HepG2 (cell line): ENCODE data around the gene EPB41L2. TPM values are rescaled to one million over a fixed set of nuclear protein-coding genes. Genes with fewer than 3 reads are reported as not detected.

Experiments
- CENPX ChIP-seq: sonication (generic); formaldehyde crosslinking; IDR thresholded peaks from 2 replicates; pipeline ENCODE4 v1.9.0; 2021; ENCODE audit warnings: mild to moderate bottlenecking, missing genetic modification reagents, moderate library complexity
- HDAC6 ChIP-seq: fragments of 200-600 bp; sonication (generic); IDR thresholded peaks from 2 replicates; pipeline ENCODE4 v1.7.0; 2017; ENCODE audit warnings: mild to moderate bottlenecking, antibody characterized with exemption, low read length, low read depth
- MLLT10 ChIP-seq: sonication (generic); formaldehyde crosslinking; IDR thresholded peaks from 2 replicates; pipeline ENCODE4 v1.4.0; 2020; ENCODE audit warnings: missing genetic modification reagents
- POLR2AphosphoS5 ChIP-seq: IDR thresholded peaks from 2 replicates; pipeline ENCODE4 v1.6.1; 2012; ENCODE audit warnings: low read depth, low read length
- SUZ12 ChIP-seq: fragments of 150-350 bp; IDR thresholded peaks from 2 replicates; pipeline ENCODE4 v1.6.1; 2014; ENCODE audit warnings: low read depth, low read length
- ZEB1 ChIP-seq: IDR thresholded peaks from 2 replicates; pipeline ENCODE4 v1.6.1; 2012; ENCODE audit warnings: mild to moderate bottlenecking, low read depth, inconsistent platforms; ENCODE audit not compliant: insufficient replicate concordance
- ZFP1 ChIP-seq: IDR thresholded peaks from 2 replicates; pipeline ENCODE4 v1.6.1; 2016
- ZFP37 ChIP-seq: sonication (generic); formaldehyde crosslinking; IDR thresholded peaks from 2 replicates; pipeline ENCODE4 v1.4.0; 2020; ENCODE audit warnings: missing genetic modification reagents, borderline replicate concordance
- ZFP62 ChIP-seq: sonication (generic); formaldehyde crosslinking; IDR thresholded peaks from 2 replicates; pipeline ENCODE4 v1.4.0; 2020; ENCODE audit warnings: missing genetic modification reagents
- ZNF430 ChIP-seq: sonication (generic); formaldehyde crosslinking; IDR thresholded peaks from 2 replicates; pipeline ENCODE4 v1.9.0; 2021; ENCODE audit warnings: mild to moderate bottlenecking, missing genetic modification reagents
- polyA plus RNA-seq, 8 experiments: library from polyadenylated mRNA; depleted of rRNA in 3 of 8; stranded (reverse) in 7 of 8; unstranded in 1 of 8; fragments of >200 nt; fragmentation: Illumina TruSeq in 4 of 8; extraction: Trizol in 4 of 8; gene quantifications; 2 replicates each; pipeline versions ENCODE4 v1.2.1 to v1.2.3, GENCODE V29; 2011 to 2016; ENCODE audit warnings: low read depth in 4 of 8, missing spikeins in 1 of 8, mixed read lengths in 1 of 8; ENCODE audit not compliant: insufficient read depth in 1 of 8
- total RNA-seq, 5 experiments: library from RNA; depleted of rRNA; stranded (reverse); fragments of >200 nt; fragmentation: Illumina TruSeq; extraction: Trizol; gene quantifications; 2 replicates each; pipeline ENCODE4 v1.2.3, GENCODE V29; 2016; ENCODE audit warnings: low read depth in 1 of 5
- TF ChIP-seq, protein P1 (sequence below): sonication (generic); formaldehyde crosslinking; IDR thresholded peaks from 2 replicates; pipeline ENCODE4 v1.5.0; 2020; ENCODE audit warnings: mild to moderate bottlenecking, missing genetic modification reagents, borderline replicate concordance
- TF ChIP-seq, protein P2 (sequence below): sonication (generic); formaldehyde crosslinking; IDR thresholded peaks from 2 replicates; pipeline ENCODE4 v1.5.1; 2020; ENCODE audit warnings: missing genetic modification reagents, mild to moderate bottlenecking, borderline replicate concordance
- TF ChIP-seq, protein P3 (sequence below): IDR thresholded peaks from 2 replicates; pipeline ENCODE4 v1.6.1; 2012; ENCODE audit warnings: low read length, improper control_type of control experiment
- TF ChIP-seq, protein P4 (sequence below): sonication (generic); formaldehyde crosslinking; IDR thresholded peaks from 2 replicates; pipeline ENCODE4 v1.4.0; 2020; ENCODE audit warnings: missing genetic modification reagents

EPB41L2 gene
- total and polyA plus RNA-seq, 2 of the 13 experiments (the other 11 are each of a cell fraction or from before 2014, with no cell fraction given) = 41.7 to 56.4 TPM

DNA sequence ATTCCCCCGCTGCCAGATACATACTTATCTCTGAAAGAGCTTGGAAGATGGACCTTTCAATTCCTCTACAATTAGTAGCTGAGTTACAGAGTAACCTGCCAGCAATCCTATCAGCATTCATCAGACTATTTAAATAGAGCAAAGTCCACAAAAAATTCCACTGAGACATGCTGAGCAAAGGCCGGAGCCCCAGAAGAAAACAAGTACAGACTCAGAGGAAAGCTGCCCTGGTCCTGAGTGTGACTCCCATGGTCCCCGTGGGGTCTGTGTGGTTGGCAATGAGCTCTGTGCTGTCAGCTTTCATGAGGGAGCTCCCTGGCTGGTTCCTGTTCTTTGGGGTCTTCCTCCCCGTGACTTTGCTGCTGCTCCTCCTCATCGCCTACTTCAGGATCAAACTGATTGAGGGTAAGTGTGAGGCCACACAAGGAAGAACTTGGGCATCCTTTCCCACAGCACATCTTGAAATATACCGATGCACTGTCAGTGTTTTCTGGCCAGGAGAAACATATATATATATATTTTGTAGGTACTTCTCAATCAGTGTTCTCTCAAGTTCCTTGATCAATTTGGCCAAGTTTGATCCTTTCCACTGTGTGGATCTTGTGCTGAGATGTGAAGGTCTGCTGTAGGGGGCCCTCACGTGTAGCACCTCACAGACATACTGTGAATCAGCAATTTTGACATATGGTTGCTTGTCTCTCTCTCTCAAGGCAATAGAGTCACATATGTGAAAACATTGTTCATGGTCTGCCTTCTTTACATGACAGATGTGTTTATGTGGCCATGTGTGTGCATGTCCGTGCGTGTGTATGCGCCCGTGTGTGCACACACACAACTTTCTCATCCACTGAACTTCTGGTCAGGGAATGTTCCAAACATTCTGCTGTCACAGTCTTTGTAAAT lies 235.5 kb downstream of the EPB41L2 start, which contains the start of gene SMLR1 (continued):
- TF ChIP-seq, protein P1, sequence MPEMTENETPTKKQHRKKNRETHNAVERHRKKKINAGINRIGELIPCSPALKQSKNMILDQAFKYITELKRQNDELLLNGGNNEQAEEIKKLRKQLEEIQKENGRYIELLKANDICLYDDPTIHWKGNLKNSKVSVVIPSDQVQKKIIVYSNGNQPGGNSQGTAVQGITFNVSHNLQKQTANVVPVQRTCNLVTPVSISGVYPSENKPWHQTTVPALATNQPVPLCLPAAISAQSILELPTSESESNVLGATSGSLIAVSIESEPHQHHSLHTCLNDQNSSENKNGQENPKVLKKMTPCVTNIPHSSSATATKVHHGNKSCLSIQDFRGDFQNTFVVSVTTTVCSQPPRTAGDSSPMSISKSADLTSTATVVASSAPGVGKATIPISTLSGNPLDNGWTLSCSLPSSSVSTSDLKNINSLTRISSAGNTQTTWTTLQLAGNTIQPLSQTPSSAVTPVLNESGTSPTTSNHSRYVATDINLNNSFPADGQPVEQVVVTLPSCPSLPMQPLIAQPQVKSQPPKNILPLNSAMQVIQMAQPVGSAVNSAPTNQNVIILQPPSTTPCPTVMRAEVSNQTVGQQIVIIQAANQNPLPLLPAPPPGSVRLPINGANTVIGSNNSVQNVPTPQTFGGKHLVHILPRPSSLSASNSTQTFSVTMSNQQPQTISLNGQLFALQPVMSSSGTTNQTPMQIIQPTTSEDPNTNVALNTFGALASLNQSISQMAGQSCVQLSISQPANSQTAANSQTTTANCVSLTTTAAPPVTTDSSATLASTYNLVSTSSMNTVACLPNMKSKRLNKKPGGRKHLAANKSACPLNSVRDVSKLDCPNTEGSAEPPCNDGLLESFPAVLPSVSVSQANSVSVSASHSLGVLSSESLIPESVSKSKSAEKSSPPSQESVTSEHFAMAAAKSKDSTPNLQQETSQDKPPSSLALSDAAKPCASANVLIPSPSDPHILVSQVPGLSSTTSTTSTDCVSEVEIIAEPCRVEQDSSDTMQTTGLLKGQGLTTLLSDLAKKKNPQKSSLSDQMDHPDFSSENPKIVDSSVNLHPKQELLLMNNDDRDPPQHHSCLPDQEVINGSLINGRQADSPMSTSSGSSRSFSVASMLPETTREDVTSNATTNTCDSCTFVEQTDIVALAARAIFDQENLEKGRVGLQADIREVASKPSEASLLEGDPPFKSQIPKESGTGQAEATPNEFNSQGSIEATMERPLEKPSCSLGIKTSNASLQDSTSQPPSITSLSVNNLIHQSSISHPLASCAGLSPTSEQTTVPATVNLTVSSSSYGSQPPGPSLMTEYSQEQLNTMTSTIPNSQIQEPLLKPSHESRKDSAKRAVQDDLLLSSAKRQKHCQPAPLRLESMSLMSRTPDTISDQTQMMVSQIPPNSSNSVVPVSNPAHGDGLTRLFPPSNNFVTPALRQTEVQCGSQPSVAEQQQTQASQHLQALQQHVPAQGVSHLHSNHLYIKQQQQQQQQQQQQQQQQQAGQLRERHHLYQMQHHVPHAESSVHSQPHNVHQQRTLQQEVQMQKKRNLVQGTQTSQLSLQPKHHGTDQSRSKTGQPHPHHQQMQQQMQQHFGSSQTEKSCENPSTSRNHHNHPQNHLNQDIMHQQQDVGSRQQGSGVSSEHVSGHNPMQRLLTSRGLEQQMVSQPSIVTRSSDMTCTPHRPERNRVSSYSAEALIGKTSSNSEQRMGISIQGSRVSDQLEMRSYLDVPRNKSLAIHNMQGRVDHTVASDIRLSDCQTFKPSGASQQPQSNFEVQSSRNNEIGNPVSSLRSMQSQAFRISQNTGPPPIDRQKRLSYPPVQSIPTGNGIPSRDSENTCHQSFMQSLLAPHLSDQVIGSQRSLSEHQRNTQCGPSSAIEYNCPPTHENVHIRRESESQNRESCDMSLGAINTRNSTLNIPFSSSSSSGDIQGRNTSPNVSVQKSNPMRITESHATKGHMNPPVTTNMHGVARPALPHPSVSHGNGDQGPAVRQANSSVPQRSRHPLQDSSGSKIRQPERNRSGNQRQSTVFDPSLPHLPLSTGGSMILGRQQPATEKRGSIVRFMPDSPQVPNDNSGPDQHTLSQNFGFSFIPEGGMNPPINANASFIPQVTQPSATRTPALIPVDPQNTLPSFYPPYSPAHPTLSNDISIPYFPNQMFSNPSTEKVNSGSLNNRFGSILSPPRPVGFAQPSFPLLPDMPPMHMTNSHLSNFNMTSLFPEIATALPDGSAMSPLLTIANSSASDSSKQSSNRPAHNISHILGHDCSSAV = 0 out of 2 replicates have a peak, but pooled peaks have one; percentile 72
- TF ChIP-seq SUZ12 = no peak
- no peak; the same call in 1 of the 2 replicates for TF ChIP-seq ZFP1 (CRISPR knock-in tag)
- TF ChIP-seq, protein P2, sequence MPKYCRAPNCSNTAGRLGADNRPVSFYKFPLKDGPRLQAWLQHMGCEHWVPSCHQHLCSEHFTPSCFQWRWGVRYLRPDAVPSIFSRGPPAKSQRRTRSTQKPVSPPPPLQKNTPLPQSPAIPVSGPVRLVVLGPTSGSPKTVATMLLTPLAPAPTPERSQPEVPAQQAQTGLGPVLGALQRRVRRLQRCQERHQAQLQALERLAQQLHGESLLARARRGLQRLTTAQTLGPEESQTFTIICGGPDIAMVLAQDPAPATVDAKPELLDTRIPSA (CRISPR knock-in tag) = peak; percentile 52; the same call in 1 of the 2 replicates
- no peak for TF ChIP-seq ZFP37
- peak; percentile 36 for TF ChIP-seq ZEB1
- no peak for TF ChIP-seq CENPX (CRISPR knock-in tag)
- peak; percentile 45; the same call in 1 of the 2 replicates for TF ChIP-seq ZNF430 (CRISPR knock-in tag)
- TF ChIP-seq, protein P3, sequence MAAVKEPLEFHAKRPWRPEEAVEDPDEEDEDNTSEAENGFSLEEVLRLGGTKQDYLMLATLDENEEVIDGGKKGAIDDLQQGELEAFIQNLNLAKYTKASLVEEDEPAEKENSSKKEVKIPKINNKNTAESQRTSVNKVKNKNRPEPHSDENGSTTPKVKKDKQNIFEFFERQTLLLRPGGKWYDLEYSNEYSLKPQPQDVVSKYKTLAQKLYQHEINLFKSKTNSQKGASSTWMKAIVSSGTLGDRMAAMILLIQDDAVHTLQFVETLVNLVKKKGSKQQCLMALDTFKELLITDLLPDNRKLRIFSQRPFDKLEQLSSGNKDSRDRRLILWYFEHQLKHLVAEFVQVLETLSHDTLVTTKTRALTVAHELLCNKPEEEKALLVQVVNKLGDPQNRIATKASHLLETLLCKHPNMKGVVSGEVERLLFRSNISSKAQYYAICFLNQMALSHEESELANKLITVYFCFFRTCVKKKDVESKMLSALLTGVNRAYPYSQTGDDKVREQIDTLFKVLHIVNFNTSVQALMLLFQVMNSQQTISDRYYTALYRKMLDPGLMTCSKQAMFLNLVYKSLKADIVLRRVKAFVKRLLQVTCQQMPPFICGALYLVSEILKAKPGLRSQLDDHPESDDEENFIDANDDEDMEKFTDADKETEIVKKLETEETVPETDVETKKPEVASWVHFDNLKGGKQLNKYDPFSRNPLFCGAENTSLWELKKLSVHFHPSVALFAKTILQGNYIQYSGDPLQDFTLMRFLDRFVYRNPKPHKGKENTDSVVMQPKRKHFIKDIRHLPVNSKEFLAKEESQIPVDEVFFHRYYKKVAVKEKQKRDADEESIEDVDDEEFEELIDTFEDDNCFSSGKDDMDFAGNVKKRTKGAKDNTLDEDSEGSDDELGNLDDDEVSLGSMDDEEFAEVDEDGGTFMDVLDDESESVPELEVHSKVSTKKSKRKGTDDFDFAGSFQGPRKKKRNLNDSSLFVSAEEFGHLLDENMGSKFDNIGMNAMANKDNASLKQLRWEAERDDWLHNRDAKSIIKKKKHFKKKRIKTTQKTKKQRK = no peak
- TF ChIP-seq MLLT10 (CRISPR knock-in tag) = no peak
- peak; percentile 99 for TF ChIP-seq POLR2AphosphoS5
- TF ChIP-seq, protein P4, sequence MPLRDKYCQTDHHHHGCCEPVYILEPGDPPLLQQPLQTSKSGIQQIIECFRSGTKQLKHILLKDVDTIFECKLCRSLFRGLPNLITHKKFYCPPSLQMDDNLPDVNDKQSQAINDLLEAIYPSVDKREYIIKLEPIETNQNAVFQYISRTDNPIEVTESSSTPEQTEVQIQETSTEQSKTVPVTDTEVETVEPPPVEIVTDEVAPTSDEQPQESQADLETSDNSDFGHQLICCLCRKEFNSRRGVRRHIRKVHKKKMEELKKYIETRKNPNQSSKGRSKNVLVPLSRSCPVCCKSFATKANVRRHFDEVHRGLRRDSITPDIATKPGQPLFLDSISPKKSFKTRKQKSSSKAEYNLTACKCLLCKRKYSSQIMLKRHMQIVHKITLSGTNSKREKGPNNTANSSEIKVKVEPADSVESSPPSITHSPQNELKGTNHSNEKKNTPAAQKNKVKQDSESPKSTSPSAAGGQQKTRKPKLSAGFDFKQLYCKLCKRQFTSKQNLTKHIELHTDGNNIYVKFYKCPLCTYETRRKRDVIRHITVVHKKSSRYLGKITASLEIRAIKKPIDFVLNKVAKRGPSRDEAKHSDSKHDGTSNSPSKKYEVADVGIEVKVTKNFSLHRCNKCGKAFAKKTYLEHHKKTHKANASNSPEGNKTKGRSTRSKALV (CRISPR knock-in tag) = no peak
- no peak for TF ChIP-seq ZFP62 (CRISPR knock-in tag)
- TF ChIP-seq HDAC6 = no peak; the same call in 1 of the 2 replicates
